GM12878 (cell line): Measurements from ENCODE around the gene PLEKHM3. TPM values are rescaled to one million over a fixed set of nuclear protein-coding genes. Genes with fewer than 3 reads are reported as not detected.

ENCODE experiments used
- ATF2 ChIP-seq: IDR thresholded peaks from 2 replicates; pipeline ENCODE4 v1.6.1; 2012; ENCODE audit warnings: low read length, inconsistent platforms
- ATF7 ChIP-seq: fragments of 450-650 bp; IDR thresholded peaks from 2 replicates; pipeline ENCODE4 v1.6.1; 2016; ENCODE audit warnings: low read depth, mild to moderate bottlenecking
- BCL11A ChIP-seq: IDR thresholded peaks from 2 replicates; pipeline ENCODE4 v1.6.1; 2011; ENCODE audit warnings: low read depth, low read length
- BRCA1 ChIP-seq: IDR thresholded peaks from 2 replicates; pipeline ENCODE4 v1.6.1; 2011; ENCODE audit warnings: low read depth, low read length, improper control_type of control experiment
- CBX3 ChIP-seq: fragments of 200-600 bp; sonication (generic); IDR thresholded peaks from 2 replicates; pipeline ENCODE4 v1.6.1; 2016; ENCODE audit warnings: low read depth, borderline replicate concordance
- CBX5 ChIP-seq: sonication (generic); IDR thresholded peaks from 2 replicates; pipeline ENCODE4 v1.6.1; 2016; ENCODE audit warnings: low read depth, moderate library complexity, mild to moderate bottlenecking, inconsistent platforms
- CEBPB ChIP-seq, 2 experiments: fragments of 150-350 bp in 1 of 2; IDR thresholded peaks; 2 replicates each; pipeline ENCODE4 v1.6.1; 2012 to 2014; ENCODE audit warnings: low read depth in 2 of 2, low read length in 2 of 2, borderline replicate concordance in 1 of 2, inconsistent platforms in 1 of 2
- CTCF ChIP-seq, 3 experiments: IDR thresholded peaks in 2 of 3; conservative IDR thresholded peaks in 1 of 3; 2 replicates each; pipeline ENCODE4 v1.5.1; 2011; ENCODE audit warnings: low read depth in 3 of 3, low read length in 3 of 3, mild to moderate bottlenecking in 3 of 3, control low read depth in 2 of 3, moderate library complexity in 2 of 3, inconsistent platforms in 1 of 3, mixed read lengths in 1 of 3; ENCODE audit not compliant: control insufficient read depth in 2 of 3, insufficient read depth in 1 of 3; ENCODE audit errors: extremely low read depth in 1 of 3
- EED ChIP-seq: sonication (generic); IDR thresholded peaks from 2 replicates; pipeline ENCODE4 v1.6.1; 2016; ENCODE audit warnings: antibody characterized with exemption, low read depth
- EP300 ChIP-seq, 2 experiments: fragments of 150-350 bp in 1 of 2; IDR thresholded peaks; 2 replicates each; pipeline ENCODE4 v1.6.1; 2011 to 2012; ENCODE audit warnings: low read depth in 2 of 2, low read length in 2 of 2, borderline replicate concordance in 1 of 2, improper control_type of control experiment in 1 of 2, inconsistent platforms in 1 of 2; ENCODE audit not compliant: control insufficient read depth in 1 of 2
- GATAD2B ChIP-seq: fragments of 450-650 bp; conservative IDR thresholded peaks from 2 replicates; pipeline ENCODE4 v1.6.1; 2017; ENCODE audit warnings: low read depth, mild to moderate bottlenecking, moderate library complexity
- HCFC1 ChIP-seq: fragments of 150-350 bp; IDR thresholded peaks from 2 replicates; pipeline ENCODE4 v1.6.1; 2014; ENCODE audit warnings: low read length
- HDGF ChIP-seq: fragments of 450-650 bp; IDR thresholded peaks from 2 replicates; pipeline ENCODE4 v1.6.1; 2016; ENCODE audit warnings: antibody characterized with exemption
- IKZF1 ChIP-seq: fragments of 450-650 bp; conservative IDR thresholded peaks from 2 replicates; pipeline ENCODE4 v1.6.1; 2017; ENCODE audit warnings: antibody characterized with exemption, mild to moderate bottlenecking
- IRF4 ChIP-seq: IDR thresholded peaks from 2 replicates; pipeline ENCODE4 v1.6.1; 2011; ENCODE audit warnings: low read depth, low read length
- JUND ChIP-seq: IDR thresholded peaks from 2 replicates; pipeline ENCODE4 v1.6.1; 2012; ENCODE audit warnings: low read depth, mild to moderate bottlenecking, low read length, improper control_type of control experiment, moderate library complexity
- LARP7 ChIP-seq: fragments of 450-650 bp; IDR thresholded peaks from 2 replicates; pipeline ENCODE4 v1.6.1; 2017; ENCODE audit warnings: mild to moderate bottlenecking
- MYB ChIP-seq: fragments of 150-350 bp; IDR thresholded peaks from 2 replicates; pipeline ENCODE4 v1.6.1; 2014; ENCODE audit warnings: mild to moderate bottlenecking, low read depth, low read length, borderline replicate concordance
- NFXL1 ChIP-seq: fragments of 450-650 bp; IDR thresholded peaks from 2 replicates; pipeline ENCODE4 v1.6.1; 2017; ENCODE audit warnings: antibody characterized with exemption, mild to moderate bottlenecking, borderline replicate concordance
- NFYB ChIP-seq: IDR thresholded peaks from 2 replicates; pipeline ENCODE4 v1.6.1; 2011; ENCODE audit warnings: low read depth, mild to moderate bottlenecking, low read length, improper control_type of control experiment, moderate library complexity; ENCODE audit not compliant: insufficient read depth
- NR2C1 ChIP-seq: fragments of 450-650 bp; IDR thresholded peaks from 2 replicates; pipeline ENCODE4 v1.6.1; 2017; ENCODE audit warnings: antibody characterized with exemption, mild to moderate bottlenecking, moderate library complexity
- NR2F1 ChIP-seq: fragments of 450-650 bp; conservative IDR thresholded peaks from 2 replicates; pipeline ENCODE4 v1.6.1; 2017; ENCODE audit warnings: mild to moderate bottlenecking
- RUNX3 ChIP-seq: IDR thresholded peaks from 2 replicates; pipeline ENCODE4 v1.6.1; 2012; ENCODE audit warnings: low read length, inconsistent platforms
- SMAD1 ChIP-seq: fragments of 450-650 bp; IDR thresholded peaks from 2 replicates; pipeline ENCODE4 v1.6.1; 2018; ENCODE audit warnings: mild to moderate bottlenecking, low read depth; ENCODE audit not compliant: partially characterized antibody
- SMC3 ChIP-seq: IDR thresholded peaks from 2 replicates; pipeline ENCODE4 v1.6.1; 2011; ENCODE audit warnings: low read length, improper control_type of control experiment, borderline replicate concordance
- STAT3 ChIP-seq: IDR thresholded peaks from 2 replicates; pipeline ENCODE4 v1.6.1; 2011; ENCODE audit warnings: low read depth, low read length, improper control_type of control experiment
- YY1 ChIP-seq: IDR thresholded peaks from 2 replicates; pipeline ENCODE4 v1.6.1; 2011; ENCODE audit warnings: low read depth, mild to moderate bottlenecking, low read length
- ZBED1 ChIP-seq: IDR thresholded peaks from 2 replicates; pipeline ENCODE4 v1.6.1; 2016; ENCODE audit warnings: borderline replicate concordance
- ZNF207 ChIP-seq: fragments of 450-650 bp; IDR thresholded peaks from 2 replicates; pipeline ENCODE4 v1.6.1; 2014; ENCODE audit warnings: antibody characterized with exemption, mild to moderate bottlenecking, borderline replicate concordance
- ZNF274 ChIP-seq: IDR thresholded peaks from one replicate; pipeline ENCODE4 v1.8.0; 2011; ENCODE audit not compliant: insufficient read length, insufficient read depth
- polyA plus RNA-seq, 11 experiments: library from polyadenylated mRNA; depleted of rRNA in 4 of 11; unstranded in 6 of 11; stranded (reverse) in 5 of 11; fragments of >200 nt; fragmentation: Nextera tagmentation in 4 of 11; fragmentation: Illumina TruSeq in 1 of 11; extraction: Ambion mirVana in 4 of 11; extraction: Trizol in 1 of 11; gene quantifications; 1 replicate in 1 of 11; 2 replicates in 10 of 11; pipeline versions ENCODE4 v1.2.1 to v1.2.3, GENCODE V29; 2011 to 2016; ENCODE audit warnings: inconsistent platforms in 2 of 11, missing spikeins in 2 of 11, low read depth in 1 of 11
- total RNA-seq, 4 experiments: library from RNA; depleted of rRNA in 3 of 4; stranded (reverse); fragments of >200 nt in 3 of 4; fragmentation: Illumina TruSeq in 1 of 4; extraction: Trizol in 1 of 4; gene quantifications; 2 replicates each; pipeline versions ENCODE4 v1.2.1 to v1.2.3, GENCODE V29; 2013 to 2021

PLEKHM3 gene
- total and polyA plus RNA-seq, 10 of the 15 experiments (the other 5 are each of a cell fraction or from before 2014, with no cell fraction given) = 1.4 to 5.6 (median 3.0) TPM

- peak; percentile 88 for TF ChIP-seq ATF2
- peak; percentile 25; the same call in 1 of the 2 replicates for TF ChIP-seq CBX5
- peak; percentile 85 for TF ChIP-seq SMAD1
- TF ChIP-seq ZNF207 = no peak
- TF ChIP-seq STAT3 = no peak
- peak; percentile 61; the same call in 1 of the 2 replicates for TF ChIP-seq SMC3
- no peak for TF ChIP-seq MYB
- TF ChIP-seq CBX3 = no peak
- no peak for TF ChIP-seq BRCA1
- TF ChIP-seq IKZF1 = peak; percentile 59
- TF ChIP-seq ATF7 = peak; percentile 91
- peak; percentile 54; the same call in 1 of the 2 replicates for TF ChIP-seq JUND
- 0 out of 2 replicates have a peak, but pooled peaks have one; percentile 53 for TF ChIP-seq YY1
- TF ChIP-seq HDGF = no peak
- peak; percentile 57; the same call in 1 of the 2 replicates for TF ChIP-seq NR2F1
- TF ChIP-seq GATAD2B = no peak
- no peak for TF ChIP-seq HCFC1
- TF ChIP-seq RUNX3 = peak; percentile 64
- TF ChIP-seq IRF4 = peak; percentile 91
- TF ChIP-seq EP300 (IDR thresholded peaks at IDR 0.05; ENCODE audit: borderline replicate concordance in 1 of 2, control insufficient read depth in 1 of 2, low read depth in 2 of 2, low read length in 2 of 2) = 0 out of 4 replicates have a peak, but pooled peaks of 1 of the 2 experiments have one; percentile 24
- TF ChIP-seq NR2C1 = no peak
- TF ChIP-seq CTCF (IDR thresholded peaks at IDR 0.05 in 2 of 3, conservative IDR thresholded peaks at IDR 0.05 in 1 of 3; ENCODE audit: control insufficient read depth in 2 of 3, extremely low read depth in 1 of 3, insufficient read depth in 1 of 3, low read depth in 3 of 3, low read length in 3 of 3) = peak; percentile 54 to 74 (median 69); a peak in 5 of 6 replicates
- peak; percentile 45; the same call in 1 of the 2 replicates for TF ChIP-seq ZBED1
- TF ChIP-seq LARP7 = no peak
- TF ChIP-seq NFYB = 0 out of 2 replicates have a peak, but pooled peaks have one; percentile 9
- peak; percentile 89 for TF ChIP-seq EED
- TF ChIP-seq BCL11A = peak; percentile 59; the same call in 1 of the 2 replicates
- TF ChIP-seq NFXL1 = no peak
- no peak for TF ChIP-seq CEBPB (IDR thresholded peaks at IDR 0.05; ENCODE audit: borderline replicate concordance in 1 of 2, low read depth in 2 of 2, low read length in 2 of 2)
- no peak for TF ChIP-seq ZNF274
Measured at GRCh38 chr2:208033701-208034502, 8.6 kb upstream of the PLEKHM3 start (continued).
